Stimulated activated naive CD8-positive, alpha-beta T cell treated with anti-CD3 and anti-CD28 coated beads, Interleukin-15, Interleukin-2, amounts not matched to agents 100 ng/mL and 50 ng/mL, for 24 hours (primary cell): ENCODE measurements around the gene IRF3.

Source experiments
- H3K27ac Mint-ChIP-seq: one replicate; pipeline ENCODE4 v1.8.0; 2021; ENCODE audit warnings: mild to moderate bottlenecking, mixed read lengths
- H3K27me3 Mint-ChIP-seq: one replicate; pipeline ENCODE4 v1.8.0; 2021; ENCODE audit warnings: mixed read lengths
- H3K36me3 Mint-ChIP-seq: one replicate; pipeline ENCODE4 v1.8.0; 2021; ENCODE audit warnings: low read depth, mixed read lengths
- H3K4me1 Mint-ChIP-seq: one replicate; pipeline ENCODE4 v1.8.0; 2021; ENCODE audit warnings: low read depth, mixed read lengths
- H3K4me3 Mint-ChIP-seq: one replicate; pipeline ENCODE4 v1.8.0; 2021; ENCODE audit warnings: mild to moderate bottlenecking, mixed read lengths
- H3K9me3 Mint-ChIP-seq: one replicate; pipeline ENCODE4 v1.8.0; 2021; ENCODE audit warnings: mixed read lengths

IRF3 gene

GRCh38 chr19:49651820-49652550 lies 13.7 kb downstream of the IRF3 start:
- H3K4me3 Mint-ChIP-seq: no peak overlapping the region
- no peaks in the 10 kb centered on the region for H3K4me1 Mint-ChIP-seq
- H3K27ac Mint-ChIP-seq: no peak overlapping the region
- no peaks in the 10 kb centered on the region for H3K9me3 Mint-ChIP-seq
- H3K27me3 Mint-ChIP-seq: no peaks in the 10 kb centered on the region
- H3K36me3 Mint-ChIP-seq: peaks cover 26% of the 10 kb centered on the region

GRCh38 chr19:49651029-49651819 lies 14.4 kb downstream of the IRF3 start:
- Mint-ChIP-seq H3K36me3 (peaks cover 25% of the 10 kb centered on the region), H3K9me3 (no peaks in the 10 kb centered on the region), H3K27ac (no peak overlapping the region), H3K27me3 (no peaks in the 10 kb centered on the region), H3K4me1 (no peaks in the 10 kb centered on the region), H3K4me3 (no peak overlapping the region)

GRCh38 chr19:49646586-49646985 lies 19.1 kb downstream of the IRF3 start:
- peaks cover 26% of the 10 kb centered on the region for H3K4me1 Mint-ChIP-seq
- no peak overlapping the region for H3K4me3 Mint-ChIP-seq
- H3K9me3 Mint-ChIP-seq: no peaks in the 10 kb centered on the region
- no peak overlapping the region for H3K27ac Mint-ChIP-seq
- no peaks in the 10 kb centered on the region for H3K27me3 Mint-ChIP-seq
- peaks cover 14% of the 10 kb centered on the region for H3K36me3 Mint-ChIP-seq

- Mint-ChIP-seq H3K4me3 (no peak overlapping the region), H3K27me3 (no peaks in the 10 kb centered on the region), H3K27ac (no peak overlapping the region), H3K9me3 (no peaks in the 10 kb centered on the region), H3K4me1 (peaks cover 30% of the 10 kb centered on the region), H3K36me3 (peaks cover 14% of the 10 kb centered on the region)
Observed at GRCh38 chr19:49645995-49646394, 19.7 kb downstream of the IRF3 start.

GRCh38 chr19:49645592-49645991 lies 20.1 kb downstream of the IRF3 start:
- Mint-ChIP-seq H3K9me3 (no peaks in the 10 kb centered on the region), H3K4me3 (no peak overlapping the region), H3K4me1 (peaks cover 34% of the 10 kb centered on the region), H3K27ac (no peak overlapping the region), H3K36me3 (peaks cover 14% of the 10 kb centered on the region), H3K27me3 (no peaks in the 10 kb centered on the region)

- Mint-ChIP-seq H3K36me3 (peaks cover 6% of the 10 kb centered on the region), H3K27ac (peak overlapping the region; percentile 95), H3K27me3 (no peaks in the 10 kb centered on the region), H3K9me3 (no peaks in the 10 kb centered on the region), H3K4me1 (peaks cover 45% of the 10 kb centered on the region), H3K4me3 (peak overlapping the region; percentile 98)
Observed at GRCh38 chr19:49643466-49643865, 22.2 kb downstream of the IRF3 start.

GRCh38 chr19:49642492-49643035 lies 23.1 kb downstream of the IRF3 start:
- peaks cover 52% of the 10 kb centered on the region for H3K4me1 Mint-ChIP-seq
- H3K36me3 Mint-ChIP-seq: peaks cover 6% of the 10 kb centered on the region
- peak overlapping the region; percentile 95 for H3K27ac Mint-ChIP-seq
- peak overlapping the region; percentile 98 for H3K4me3 Mint-ChIP-seq
- H3K9me3 Mint-ChIP-seq: no peaks in the 10 kb centered on the region
- H3K27me3 Mint-ChIP-seq: no peaks in the 10 kb centered on the region

GRCh38 chr19:49641688-49642491 lies 23.8 kb downstream of the IRF3 start, which contains the start of gene SCAF1:
Gene SCAF1, plus strand, starts transcription at chr19:49642209. Its CDS starts 2,818 bp downstream, at chr19:49645027.
- Mint-ChIP-seq H3K9me3 (no peaks in the 10 kb centered on the region), H3K4me1 (peaks cover 52% of the 10 kb centered on the region), H3K27me3 (no peaks in the 10 kb centered on the region), H3K27ac (peak within 1 kb of the TSS; percentile 99), H3K36me3 (peaks cover 4% of the 10 kb centered on the region), H3K4me3 (peak within 1 kb of the TSS; percentile 98)

GRCh38 chr19:49640113-49640898 lies 25.4 kb downstream of the IRF3 start, which contains the start of gene RRAS:
Gene RRAS, minus strand, starts transcription at chr19:49640143. Its CDS starts 45 bp downstream, at chr19:49640098.
- Mint-ChIP-seq H3K4me1 (peaks cover 52% of the 10 kb centered on the region), H3K9me3 (no peaks in the 10 kb centered on the region)

GRCh38 chr19:49639401-49640112 lies 26.1 kb downstream of the IRF3 start:
- H3K4me1 Mint-ChIP-seq: peaks cover 50% of the 10 kb centered on the region
- no peaks in the 10 kb centered on the region for H3K9me3 Mint-ChIP-seq
- no peaks in the 10 kb centered on the region for H3K36me3 Mint-ChIP-seq
- H3K27me3 Mint-ChIP-seq: no peaks in the 10 kb centered on the region
- H3K27ac Mint-ChIP-seq: no peak overlapping the region
- peak overlapping the region; percentile 98 for H3K4me3 Mint-ChIP-seq

More at GRCh38 chr19:49640113-49640898, 25.4 kb downstream of the IRF3 start, which contains the start of gene RRAS:
- Mint-ChIP-seq H3K27ac (peak within 1 kb of the TSS; percentile 99), H3K4me3 (peak within 1 kb of the TSS; percentile 98), H3K27me3 (no peaks in the 10 kb centered on the region), H3K36me3 (no peaks in the 10 kb centered on the region)

GRCh38 chr19:49637821-49638738 lies 27.6 kb downstream of the IRF3 start:
- Mint-ChIP-seq H3K4me1 (peaks cover 35% of the 10 kb centered on the region), H3K27ac (no peak overlapping the region), H3K9me3 (no peaks in the 10 kb centered on the region), H3K36me3 (no peaks in the 10 kb centered on the region), H3K27me3 (no peaks in the 10 kb centered on the region), H3K4me3 (no peak overlapping the region)

- peaks cover 24% of the 10 kb centered on the region for H3K4me1 Mint-ChIP-seq
- H3K27me3 Mint-ChIP-seq: no peaks in the 10 kb centered on the region
- no peaks in the 10 kb centered on the region for H3K9me3 Mint-ChIP-seq
- H3K27ac Mint-ChIP-seq: no peak overlapping the region
- no peaks in the 10 kb centered on the region for H3K36me3 Mint-ChIP-seq
- H3K4me3 Mint-ChIP-seq: no peak overlapping the region
Observed at GRCh38 chr19:49636233-49636932, 29.3 kb downstream of the IRF3 start.
